GM21390 (cell line): Measurements from ENCODE around the gene TAF8.

Source experiments
- ATAC-seq: cut with Tn5 transposase; IDR thresholded peaks from one replicate; pipeline ENCODE4 v1.9.1; 2021; ENCODE audit not compliant: unreplicated experiment

Gene TAF8

DNA sequence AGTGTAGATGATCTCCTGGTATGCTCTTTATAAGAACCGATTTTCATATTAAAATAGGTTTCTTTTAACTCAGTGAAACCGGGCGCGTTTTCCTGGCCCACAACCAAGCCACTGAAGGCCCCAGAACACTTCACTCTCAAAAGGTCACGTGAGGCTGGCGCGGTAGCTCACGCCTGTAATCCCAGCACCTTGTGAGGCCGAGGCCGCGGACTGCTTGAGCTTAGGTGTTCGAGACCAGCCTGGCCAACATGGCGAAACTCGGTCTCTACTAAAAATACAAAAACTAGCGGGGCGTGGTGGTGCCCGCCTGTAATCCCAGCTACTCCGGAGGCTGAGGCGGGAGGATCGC, 402 bp upstream of the TAF8 start:
- no peak for ATAC-seq

DNA sequence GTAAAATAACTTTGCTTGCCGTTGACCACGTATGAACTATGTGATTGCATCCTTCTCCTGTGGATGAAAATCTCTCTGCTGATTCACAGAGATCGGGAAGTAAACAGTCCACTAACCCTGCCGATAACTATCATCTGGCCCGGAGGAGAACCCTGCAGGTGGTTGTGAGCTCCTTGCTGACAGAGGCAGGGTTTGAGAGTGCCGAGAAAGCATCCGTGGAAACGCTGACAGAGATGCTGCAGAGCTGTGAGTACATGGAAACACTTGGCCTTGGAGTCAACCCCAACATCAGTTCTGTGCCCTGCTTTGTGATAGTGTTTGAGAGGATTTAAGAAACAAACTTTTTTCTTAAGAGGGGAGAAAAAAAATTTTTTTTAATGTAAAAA, 937 bp downstream of the TAF8 start:
- ATAC-seq = no peak

DNA sequence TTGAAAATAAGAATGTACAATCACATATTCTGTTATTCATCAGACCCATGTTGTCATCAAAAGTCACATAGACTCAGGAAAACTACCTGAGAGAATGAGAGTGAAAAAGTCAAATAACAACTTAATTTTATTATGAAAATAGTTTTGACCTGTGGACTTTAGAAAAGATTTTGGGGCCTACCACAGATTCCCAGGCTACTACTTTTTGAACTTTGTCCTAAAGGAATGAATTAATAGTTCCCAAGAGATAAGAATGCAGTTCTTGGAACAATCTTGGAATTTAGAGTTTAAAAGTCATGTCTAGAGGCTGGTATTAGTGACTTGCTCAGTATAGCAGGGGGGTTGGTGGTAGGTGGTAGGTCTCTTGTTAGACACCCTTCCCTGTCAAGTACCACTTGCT, 3.3 kb downstream of the TAF8 start:
- no peak for ATAC-seq

DNA sequence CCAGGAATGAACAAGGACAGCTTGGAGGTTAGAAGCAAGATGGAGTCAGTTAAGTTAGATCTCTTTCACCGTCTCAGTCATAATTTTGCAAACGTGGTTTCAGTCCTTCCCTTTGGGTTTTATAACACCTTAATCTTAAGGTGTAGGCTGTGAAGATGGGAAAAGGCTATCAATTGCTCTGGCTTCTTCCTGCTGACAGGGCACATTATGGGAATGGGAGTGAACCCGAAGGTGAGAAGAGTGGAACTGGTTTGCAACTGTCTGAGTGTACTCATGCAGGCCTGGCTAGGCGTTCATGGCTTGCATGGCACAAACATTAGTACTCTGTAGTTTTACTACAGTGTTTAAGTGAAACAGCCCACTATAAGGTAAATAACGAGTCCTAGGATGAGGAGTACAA, 9.4 kb downstream of the TAF8 start:
- no peak for ATAC-seq

DNA sequence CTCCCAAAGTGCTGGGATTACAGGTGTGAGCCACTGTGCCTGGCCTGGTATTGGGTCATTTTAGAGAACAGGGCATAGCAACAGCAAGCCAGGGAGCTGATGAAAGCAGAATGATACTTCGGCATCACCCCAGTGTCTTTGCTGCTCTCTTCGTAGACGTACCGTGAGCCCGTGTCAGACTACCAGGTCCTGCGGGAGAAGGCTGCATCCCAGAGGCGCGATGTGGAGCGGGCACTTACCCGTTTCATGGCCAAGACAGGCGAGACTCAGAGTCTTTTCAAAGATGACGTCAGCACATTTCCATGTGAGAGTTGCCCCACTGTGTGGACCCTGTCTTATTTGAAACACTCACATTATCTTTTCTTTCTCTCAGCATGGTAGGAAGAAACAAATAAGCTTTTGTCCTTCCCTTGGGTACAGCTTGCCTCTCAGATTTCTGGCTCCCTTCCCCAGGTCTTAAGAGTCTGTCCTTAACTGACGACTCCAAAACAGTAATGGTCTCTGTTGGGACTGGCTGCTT, 15.9 kb downstream of the TAF8 start:
- ATAC-seq = no peak

DNA sequence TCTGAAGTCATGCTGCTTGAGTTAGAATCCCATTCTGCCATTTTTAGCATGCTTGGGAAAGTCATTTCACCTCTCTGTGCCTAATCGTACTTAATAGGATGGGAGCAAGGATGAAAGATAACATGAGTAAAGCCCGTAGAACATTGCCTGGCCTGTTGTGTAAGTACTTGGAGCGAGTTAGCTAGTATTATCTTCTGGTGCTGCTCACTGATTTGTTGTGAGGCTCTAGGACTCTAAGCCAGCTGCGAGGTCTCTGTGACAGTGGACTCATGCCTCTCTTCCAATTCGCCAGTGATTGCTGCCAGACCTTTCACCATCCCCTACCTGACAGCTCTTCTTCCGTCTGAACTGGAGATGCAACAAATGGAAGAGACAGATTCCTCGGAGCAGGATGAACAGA, 17.8 kb downstream of the TAF8 start:
- no peak for ATAC-seq

DNA sequence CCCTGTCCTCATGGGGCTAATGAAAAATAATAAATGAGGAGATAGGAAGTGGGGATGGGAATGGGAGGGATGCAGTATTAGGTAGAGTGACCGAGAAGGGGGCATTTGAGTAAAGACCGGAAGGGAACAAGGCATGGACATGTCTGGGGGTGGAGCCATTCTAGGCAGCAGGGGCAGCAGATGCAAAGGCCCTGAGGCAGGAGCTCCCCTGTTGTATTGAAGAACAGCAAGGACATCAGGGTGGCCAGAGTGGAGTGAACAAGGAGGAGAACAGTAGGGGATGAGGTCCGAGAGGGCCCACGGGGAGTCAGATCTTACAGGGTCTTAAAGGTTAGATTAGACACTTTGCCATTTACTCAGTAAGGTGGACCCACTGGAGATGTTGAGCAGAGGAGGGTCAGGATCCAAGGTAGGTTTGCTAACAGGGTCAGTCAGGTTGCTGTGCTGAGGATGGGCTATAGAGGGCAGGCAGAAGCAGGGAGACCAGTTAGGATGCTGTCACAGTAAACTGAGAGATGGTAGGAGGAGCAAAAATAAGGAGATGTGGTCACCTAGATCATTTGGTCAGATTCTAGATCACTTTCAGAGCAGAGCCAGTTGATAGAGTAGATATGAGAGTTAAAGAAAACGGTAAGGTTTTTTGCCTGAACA, 18.7 kb downstream of the TAF8 start:
- ATAC-seq = no peak

DNA sequence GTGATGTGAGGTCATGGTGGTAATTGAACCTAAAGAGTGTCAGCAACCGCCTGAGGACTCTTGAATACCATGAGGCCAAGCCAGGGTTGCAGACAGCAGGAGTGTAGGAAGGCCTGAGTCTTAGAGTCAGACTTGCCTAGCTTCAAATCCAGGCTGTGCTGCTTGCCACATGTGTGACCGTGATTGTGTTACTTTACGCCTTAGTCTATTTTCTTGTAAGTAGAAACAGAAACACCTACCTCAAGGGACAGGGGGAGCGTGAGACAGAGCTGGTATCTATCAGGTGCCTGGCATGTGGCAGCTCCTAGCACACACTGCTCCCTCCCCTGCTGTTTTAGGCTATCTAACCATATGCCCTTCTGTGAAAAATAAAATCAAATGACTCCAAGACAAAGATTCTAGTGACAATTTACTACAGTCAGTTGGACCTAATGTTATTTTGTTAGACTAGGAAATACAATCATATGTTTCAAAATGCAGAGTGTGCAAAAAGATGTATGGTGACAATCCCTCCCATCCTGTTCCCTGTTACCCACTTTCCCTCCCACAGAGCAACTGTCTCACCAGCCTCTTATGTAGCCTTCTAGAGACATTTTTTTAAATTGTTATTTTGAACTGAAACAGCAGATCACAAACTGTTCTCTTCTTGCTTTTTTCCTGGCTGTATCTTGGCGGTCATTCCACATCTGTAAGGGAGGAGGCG, 21.7 kb downstream of the TAF8 start:
- no peak for ATAC-seq

DNA sequence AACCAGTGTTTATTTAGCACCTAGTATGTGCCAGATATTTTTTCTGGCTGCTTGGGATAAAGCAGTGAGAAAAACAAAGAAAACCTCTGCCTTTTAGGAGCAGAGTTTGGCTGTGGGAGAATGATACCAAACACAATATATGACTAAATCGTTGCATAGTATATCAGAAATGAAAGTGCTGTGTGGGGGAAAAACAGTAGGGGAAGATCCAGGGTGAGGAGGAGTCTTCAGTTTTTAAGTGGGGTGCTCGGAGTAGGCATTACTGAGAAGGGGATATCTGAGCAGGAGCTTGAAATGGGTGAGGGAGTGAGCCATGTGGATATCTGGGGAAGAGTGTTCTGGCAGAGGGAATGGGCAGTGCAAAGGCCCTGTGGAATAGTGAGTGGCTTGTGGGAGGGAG, 23.0 kb downstream of the TAF8 start:
- no peak for ATAC-seq

DNA sequence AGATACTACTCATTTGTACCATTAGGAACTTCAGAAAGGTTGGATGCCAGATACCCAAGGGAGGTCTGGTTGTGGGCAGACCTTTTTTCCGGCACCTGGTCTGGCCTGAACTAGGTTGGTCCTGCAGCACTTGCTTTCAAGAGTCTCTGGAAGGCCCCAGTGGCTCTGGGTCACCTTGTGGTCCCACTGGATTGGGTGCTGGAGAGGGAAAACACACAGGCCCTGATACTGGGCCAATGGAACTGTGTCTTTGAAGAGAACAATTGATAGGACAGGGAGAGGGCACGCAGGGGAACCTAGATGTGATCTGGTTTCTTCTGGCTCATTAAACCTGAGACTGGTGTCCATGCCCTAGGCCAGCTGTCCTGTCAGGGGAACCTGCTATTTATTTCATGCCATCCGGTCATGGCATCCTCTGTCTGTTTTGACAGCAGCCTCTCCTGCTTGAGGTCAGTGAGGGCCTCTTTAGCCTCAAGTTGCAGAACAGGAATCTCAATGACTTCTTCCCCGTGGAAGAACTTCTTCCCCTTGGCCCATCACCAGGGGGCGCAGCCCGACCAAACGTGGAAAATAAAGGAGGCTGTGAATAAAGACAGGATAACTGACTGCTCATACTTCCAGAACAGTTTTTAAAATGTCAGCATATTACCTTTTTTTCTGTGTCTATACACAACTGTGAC, 25.0 kb downstream of the TAF8 start:
- no peak for ATAC-seq

DNA sequence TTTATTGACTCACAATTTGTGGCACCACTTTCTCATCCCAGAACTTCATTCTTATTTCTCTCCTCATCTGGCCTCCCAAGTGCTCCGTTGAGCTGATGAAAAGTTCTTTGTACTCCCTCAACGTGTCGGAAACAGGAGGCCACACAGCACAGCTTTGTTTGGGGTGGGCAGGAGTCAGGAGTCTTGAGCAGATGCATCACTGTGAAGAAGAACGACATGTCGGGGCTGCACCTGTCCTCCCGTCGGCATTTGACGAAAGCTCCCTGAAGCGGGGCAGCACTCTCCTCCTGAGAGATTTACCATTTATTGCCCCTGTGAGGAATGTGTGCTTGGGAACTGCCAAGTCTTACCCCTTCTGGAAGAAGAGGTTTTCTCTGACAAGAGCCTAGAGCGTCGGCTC, 28.1 kb downstream of the TAF8 start:
- no peak for ATAC-seq

DNA sequence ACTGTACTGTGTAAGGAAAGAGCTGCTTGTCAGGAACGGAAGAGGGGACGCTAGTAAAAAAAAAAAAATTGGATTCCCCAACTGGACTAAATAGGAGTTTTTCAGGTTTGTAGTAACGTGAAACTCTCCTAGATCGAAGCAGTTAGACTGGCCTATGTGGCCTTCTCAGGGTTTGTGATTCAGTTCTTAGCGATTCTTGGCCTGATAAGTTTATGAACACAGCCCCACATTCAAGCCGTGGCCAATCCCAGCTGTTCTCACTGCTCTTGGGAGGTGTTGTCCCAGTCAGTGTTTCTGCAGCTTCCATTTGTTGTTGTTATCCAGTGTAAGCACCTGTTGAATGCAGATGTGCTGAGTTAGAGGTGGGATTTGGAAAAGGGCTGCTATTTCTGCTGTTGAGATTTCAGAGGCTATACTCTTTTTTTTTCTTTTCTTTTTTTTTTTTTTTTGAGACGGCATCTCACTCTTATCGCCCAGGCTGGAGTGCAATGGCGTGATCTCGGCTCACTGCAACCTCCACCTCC, 29.7 kb downstream of the TAF8 start:
- ATAC-seq = no peak

DNA sequence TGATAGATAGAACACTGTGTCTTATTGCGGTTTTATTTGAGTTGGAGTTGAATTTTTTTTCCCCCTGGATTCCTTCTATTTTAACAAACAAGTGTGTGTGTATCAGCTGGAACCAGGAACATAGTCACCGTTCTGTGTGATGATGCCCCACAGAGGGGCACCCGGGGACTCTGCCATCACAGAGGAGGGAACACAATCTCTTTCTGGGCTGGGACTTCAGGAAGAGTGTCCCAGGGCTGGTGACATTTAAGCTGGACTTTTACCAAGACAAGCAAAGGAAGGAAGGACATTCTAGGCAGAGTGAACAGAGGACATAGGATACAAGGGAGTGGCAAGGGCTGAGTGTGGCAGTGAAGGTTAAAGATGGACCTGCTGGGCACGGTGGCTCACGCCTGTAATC, 33.2 kb downstream of the TAF8 start:
- ATAC-seq = no peak

DNA sequence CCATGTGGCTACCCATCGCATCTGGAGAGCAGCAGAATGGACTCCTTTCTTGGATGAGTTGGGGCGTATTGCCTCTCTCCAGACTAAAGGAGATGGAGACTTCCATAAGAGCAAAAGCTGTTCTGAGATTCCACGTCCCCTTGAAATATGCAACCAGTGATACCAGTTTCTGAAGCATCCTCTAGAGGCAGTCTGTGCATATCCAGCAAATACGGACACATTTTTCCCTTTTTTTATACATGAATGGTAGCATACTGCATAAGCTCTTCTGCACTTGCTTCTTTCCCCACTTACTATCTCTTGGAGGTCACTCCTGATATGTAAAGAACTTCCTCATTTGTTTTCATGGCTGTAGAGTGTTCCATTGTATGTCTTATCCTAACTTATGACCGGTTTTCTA, 34.6 kb downstream of the TAF8 start:
- no peak for ATAC-seq

DNA sequence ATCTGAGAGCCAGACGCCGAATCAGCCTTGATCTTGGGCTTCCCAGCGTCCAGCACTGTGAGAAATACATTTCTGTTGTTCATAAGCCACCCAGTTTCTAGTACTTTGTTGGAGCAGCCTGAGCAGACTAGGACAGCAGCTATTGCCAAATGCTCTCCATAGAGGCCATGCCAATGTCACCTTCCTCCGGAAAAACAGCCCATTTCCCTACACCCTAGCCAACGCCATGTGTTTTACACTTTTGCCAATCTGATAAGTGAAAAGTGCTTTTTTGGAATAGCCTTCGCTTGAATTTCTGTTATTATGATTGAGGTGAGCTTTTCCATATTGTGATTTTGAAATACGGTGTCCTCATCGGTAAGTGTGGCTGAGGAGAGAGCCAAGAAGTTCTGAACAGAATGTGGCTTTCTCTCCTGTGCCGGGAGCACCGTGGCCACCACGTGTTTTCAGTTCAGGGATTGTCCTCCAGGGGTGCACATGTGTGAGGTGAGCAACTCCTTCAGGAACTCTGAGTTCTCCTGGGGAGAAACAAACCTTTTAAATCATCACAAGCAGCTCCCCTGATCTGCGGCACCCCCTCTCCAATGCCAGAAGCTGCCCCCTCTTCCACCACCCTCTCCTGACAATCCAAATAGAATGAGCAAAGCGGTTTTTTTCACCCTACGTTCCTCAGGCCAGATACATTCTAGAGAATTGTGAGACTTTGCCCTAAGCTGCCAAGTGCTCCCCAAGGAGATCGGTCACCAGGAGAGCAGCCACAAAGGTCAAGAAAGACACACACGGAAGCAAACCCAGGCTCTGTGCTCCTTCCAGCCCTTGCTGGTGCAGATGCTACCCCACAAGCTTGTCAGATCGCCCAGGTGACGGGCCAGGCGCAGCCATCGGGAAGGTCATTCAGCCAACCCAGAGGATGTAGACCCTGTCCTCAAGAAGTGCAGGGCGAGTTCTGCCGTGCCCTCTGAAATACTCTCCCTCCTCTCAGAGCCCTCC, 36.0 kb downstream of the TAF8 start:
- ATAC-seq = no peak

DNA sequence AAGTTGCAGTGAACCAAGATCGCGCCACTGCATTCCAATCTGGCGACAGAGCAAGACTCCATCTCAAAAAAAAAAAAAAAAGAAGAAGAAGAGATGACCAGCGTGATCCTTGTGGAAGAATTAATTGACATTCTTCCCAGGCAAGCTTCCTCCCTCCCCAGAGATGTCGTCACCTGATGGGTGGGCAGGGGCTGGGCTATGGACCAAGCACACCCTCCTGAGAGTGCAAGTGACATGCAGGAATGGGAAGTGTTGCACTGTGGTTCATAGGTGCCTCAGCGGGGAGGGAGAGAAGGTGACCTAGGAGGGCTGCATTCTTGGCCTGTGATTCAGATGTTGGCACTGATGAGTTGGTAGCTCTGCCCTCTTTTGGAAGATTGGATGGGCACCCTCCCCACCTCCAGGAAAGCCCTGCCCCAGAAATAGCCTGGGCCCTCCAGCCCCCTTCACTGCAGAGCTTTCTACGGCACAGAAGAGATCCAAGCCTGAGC, 37.8 kb downstream of the TAF8 start:
- ATAC-seq = no peak

DNA sequence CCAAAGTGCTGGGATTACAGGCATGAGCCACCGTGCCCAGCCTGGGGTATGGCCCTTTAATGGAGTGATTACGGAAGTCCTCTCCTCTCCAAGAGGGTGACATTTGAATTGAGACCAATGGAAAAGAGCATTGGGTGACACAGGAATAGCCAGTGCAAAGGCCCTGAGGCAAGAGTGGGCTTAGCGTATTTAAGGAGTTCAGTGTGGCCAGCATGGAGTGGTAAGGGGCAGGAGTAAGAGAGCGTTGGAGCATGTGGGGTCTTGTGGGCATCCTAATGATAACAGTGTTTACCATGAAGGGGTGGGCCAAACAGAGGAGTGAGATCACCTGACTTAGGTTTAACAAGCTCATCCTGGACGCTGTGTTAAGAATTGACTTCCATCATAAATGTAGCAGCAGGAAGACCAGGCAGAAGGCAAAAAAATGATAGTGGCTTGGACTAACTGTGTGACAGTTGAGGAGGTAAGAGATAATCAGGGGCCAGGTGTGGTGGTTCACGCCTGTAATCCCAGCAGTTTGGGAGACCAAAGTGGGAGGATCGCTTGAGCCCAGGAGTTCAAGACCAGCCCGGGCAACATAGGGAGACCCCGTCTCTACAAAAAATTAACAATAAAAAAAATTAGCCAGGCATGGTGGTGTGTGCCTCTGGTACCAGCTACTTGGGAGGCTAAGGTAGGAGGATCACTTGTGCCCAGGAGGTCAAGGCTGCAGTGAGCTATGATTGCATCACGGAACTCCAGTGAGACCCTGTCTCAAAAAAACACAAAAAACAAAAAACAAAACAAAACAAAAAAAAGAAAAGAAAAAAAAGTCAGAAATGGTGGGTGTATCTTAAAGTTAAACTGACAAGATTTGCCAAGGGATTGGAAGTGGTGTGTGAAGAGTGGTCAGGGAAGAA, 40.7 kb downstream of the TAF8 start:
- no peak for ATAC-seq

DNA sequence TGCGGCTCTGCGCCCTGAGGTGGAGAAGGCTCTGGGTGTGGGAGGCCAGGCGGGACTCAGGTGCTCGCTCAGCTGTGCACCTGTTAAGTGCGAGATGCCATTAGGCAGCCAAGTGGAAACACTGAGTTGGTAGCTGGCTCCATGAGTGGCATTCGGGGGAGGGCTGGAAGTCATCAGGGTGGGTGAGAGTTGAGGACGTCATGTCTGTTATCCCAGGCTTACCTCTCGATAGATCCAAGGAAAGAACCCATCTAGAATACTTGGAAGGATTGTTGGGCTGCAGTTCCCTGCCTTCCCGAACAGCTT, 41.3 kb downstream of the TAF8 start:
- ATAC-seq = no peak

DNA sequence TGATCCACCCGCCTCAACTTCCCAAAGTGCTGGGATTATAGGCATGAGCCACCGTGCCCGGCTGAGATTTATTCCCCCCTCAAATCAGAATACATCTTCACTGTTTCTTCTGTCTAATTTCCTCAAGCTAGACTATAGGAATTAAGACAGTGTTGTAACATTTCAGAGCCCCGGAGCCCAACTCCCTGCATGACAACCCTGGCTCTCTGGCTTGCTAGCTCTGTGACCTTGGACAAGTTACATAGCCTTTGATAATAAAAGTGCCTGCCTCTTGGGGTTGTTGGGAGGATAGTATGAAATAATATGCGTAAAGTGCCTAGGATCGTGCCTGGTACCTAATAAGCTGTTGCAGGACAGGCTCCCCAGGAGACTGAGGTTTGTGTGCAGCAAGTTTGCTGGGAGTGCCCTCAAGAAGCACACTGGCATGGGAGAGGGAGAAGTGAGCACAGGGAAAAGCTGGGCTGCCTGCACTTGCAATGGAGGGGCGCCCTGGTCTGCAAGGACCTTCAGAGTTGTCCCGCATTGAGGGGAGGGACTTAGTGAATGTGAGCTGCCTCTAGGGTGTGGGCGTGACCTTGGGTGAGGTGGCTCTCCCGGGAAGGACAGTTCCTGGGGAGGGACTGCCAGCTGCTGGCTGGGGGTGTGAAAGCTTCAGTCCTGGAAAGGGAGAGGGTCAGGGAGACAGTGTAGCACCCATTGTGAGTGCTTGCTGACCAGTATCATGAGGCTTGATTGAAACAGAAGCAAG, 43.4 kb downstream of the TAF8 start:
- ATAC-seq = no peak
